Thymus (tissue), 14 donors: ENCODE measurements around the gene FN3KRP. TPM values are rescaled to one million over a fixed set of nuclear protein-coding genes. Genes with fewer than 3 reads are reported as not detected.

Experiments
- DNase-seq, 9 donors: peaks; one replicate each; pipeline ENCODE4 v3.0.0-alpha.2; 2013; ENCODE audit warnings: low spot score in 9 of 9, low read depth in 6 of 9, missing footprints in 1 of 9
- H3K27ac ChIP-seq, 2 donors: one replicate each; pipeline ENCODE4 v1.5.1; 2013; ENCODE audit warnings: control low read depth in 1 of 2, low read depth in 1 of 2, low read length in 1 of 2, mild to moderate bottlenecking in 1 of 2, moderate library complexity in 1 of 2
- H3K27me3 ChIP-seq, 2 donors: one replicate each; pipeline ENCODE4 v1.5.1; 2013; ENCODE audit warnings: low read length in 1 of 2; ENCODE audit not compliant: control insufficient read depth in 2 of 2, insufficient read depth in 1 of 2
- H3K36me3 ChIP-seq, 2 donors: one replicate each; pipeline ENCODE4 v1.5.1; 2013; ENCODE audit warnings: low read length in 1 of 2, mild to moderate bottlenecking in 1 of 2, moderate library complexity in 1 of 2; ENCODE audit not compliant: control insufficient read depth in 2 of 2, insufficient read depth in 2 of 2
- H3K4me1 ChIP-seq, 2 donors: one replicate each; pipeline ENCODE4 v1.5.1; 2013; ENCODE audit warnings: low read length in 2 of 2; ENCODE audit not compliant: control insufficient read depth in 2 of 2, insufficient read depth in 2 of 2
- H3K4me3 ChIP-seq, 2 donors: one replicate each; pipeline ENCODE4 v1.5.1; 2013; ENCODE audit warnings: low read length in 2 of 2, control low read depth in 1 of 2, mild to moderate bottlenecking in 1 of 2
- H3K9me3 ChIP-seq, 2 donors: one replicate each; pipeline ENCODE4 v1.5.1; 2013; ENCODE audit warnings: low read length in 1 of 2, mild to moderate bottlenecking in 1 of 2; ENCODE audit not compliant: control insufficient read depth in 2 of 2, insufficient read depth in 1 of 2
- WGBS: extraction: QIAGEN DNeasy Blood & Tissue Kit; methylation state at CpG from one replicate; pipeline ENCODE4 v1.1.7; 2013; 5-methylcytosine and 5-hydroxymethylcytosine counted together
- long read RNA-seq, 10 donors: transcript quantifications; one replicate each; lab custom pipeline, GENCODE V29; 2026
- polyA plus RNA-seq: library from polyadenylated mRNA; stranded (reverse); fragments of 200-250 nt; gene quantifications from one replicate; pipeline ENCODE4 v1.2.3, GENCODE V29; 2013
- total RNA-seq: library from RNA; stranded (reverse); fragments of 120-200 nt; gene quantifications from one replicate; pipeline ENCODE4 v1.2.4, GENCODE V29; 2013
- donor health status: healthy.

Gene FN3KRP, protein sequence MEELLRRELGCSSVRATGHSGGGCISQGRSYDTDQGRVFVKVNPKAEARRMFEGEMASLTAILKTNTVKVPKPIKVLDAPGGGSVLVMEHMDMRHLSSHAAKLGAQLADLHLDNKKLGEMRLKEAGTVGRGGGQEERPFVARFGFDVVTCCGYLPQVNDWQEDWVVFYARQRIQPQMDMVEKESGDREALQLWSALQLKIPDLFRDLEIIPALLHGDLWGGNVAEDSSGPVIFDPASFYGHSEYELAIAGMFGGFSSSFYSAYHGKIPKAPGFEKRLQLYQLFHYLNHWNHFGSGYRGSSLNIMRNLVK
- total RNA-seq = 12.2 TPM
- polyA plus RNA-seq = 37.6 TPM
- long read RNA-seq, donor 1, partial matches to known transcripts = 0 of 1 reads
- long read RNA-seq, donor 1, other reads (novel, unspliced or antisense) = 0 of 1 reads
- long read RNA-seq, donor 2, transcript FN3KRP-201 (6 exons, 1,849 nt) = major isoform, 21 of 22 reads
- long read RNA-seq, donor 2, partial matches to known transcripts = 0 of 22 reads
- long read RNA-seq, donor 2, other reads (novel, unspliced or antisense) = 0 of 22 reads
- long read RNA-seq, donor 3, transcript FN3KRP-201 (6 exons, 1,849 nt) = major isoform, 5 of 6 reads
- long read RNA-seq, donor 3, partial matches to known transcripts = 0 of 6 reads
- long read RNA-seq, donor 3, other reads (novel, unspliced or antisense) = 0 of 6 reads
- long read RNA-seq, donor 4, partial matches to known transcripts = 0 of 4 reads
- long read RNA-seq, donor 4, other reads (novel, unspliced or antisense) = 0 of 4 reads
- long read RNA-seq, donor 5, transcript FN3KRP-201 (6 exons, 1,849 nt) = major isoform, 26 of 29 reads
- long read RNA-seq, donor 5, partial matches to known transcripts = 0 of 29 reads
- long read RNA-seq, donor 5, other reads (novel, unspliced or antisense) = 0 of 29 reads
- long read RNA-seq, donor 6, transcript FN3KRP-201 (6 exons, 1,849 nt) = major isoform, 11 of 11 reads
- long read RNA-seq, donor 6, partial matches to known transcripts = 0 of 11 reads
- long read RNA-seq, donor 6, other reads (novel, unspliced or antisense) = 0 of 11 reads
- long read RNA-seq, donor 7, transcript FN3KRP-201 (6 exons, 1,849 nt) = major isoform, 8 of 14 reads
- long read RNA-seq, donor 7, partial matches to known transcripts = 6 of 14 reads
- long read RNA-seq, donor 7, other reads (novel, unspliced or antisense) = 0 of 14 reads
- long read RNA-seq, donor 8, partial matches to known transcripts = 0 of 1 reads
- long read RNA-seq, donor 8, other reads (novel, unspliced or antisense) = 0 of 1 reads
- long read RNA-seq, donor 9, transcript FN3KRP-201 (6 exons, 1,849 nt) = major isoform, 7 of 8 reads
- long read RNA-seq, donor 9, partial matches to known transcripts = 0 of 8 reads
- long read RNA-seq, donor 9, other reads (novel, unspliced or antisense) = 0 of 8 reads
- long read RNA-seq, donor 10, transcript FN3KRP-201 (6 exons, 1,849 nt) = major isoform, 7 of 7 reads
- long read RNA-seq, donor 10, partial matches to known transcripts = 0 of 7 reads
- long read RNA-seq, donor 10, other reads (novel, unspliced or antisense) = 0 of 7 reads

DNA sequence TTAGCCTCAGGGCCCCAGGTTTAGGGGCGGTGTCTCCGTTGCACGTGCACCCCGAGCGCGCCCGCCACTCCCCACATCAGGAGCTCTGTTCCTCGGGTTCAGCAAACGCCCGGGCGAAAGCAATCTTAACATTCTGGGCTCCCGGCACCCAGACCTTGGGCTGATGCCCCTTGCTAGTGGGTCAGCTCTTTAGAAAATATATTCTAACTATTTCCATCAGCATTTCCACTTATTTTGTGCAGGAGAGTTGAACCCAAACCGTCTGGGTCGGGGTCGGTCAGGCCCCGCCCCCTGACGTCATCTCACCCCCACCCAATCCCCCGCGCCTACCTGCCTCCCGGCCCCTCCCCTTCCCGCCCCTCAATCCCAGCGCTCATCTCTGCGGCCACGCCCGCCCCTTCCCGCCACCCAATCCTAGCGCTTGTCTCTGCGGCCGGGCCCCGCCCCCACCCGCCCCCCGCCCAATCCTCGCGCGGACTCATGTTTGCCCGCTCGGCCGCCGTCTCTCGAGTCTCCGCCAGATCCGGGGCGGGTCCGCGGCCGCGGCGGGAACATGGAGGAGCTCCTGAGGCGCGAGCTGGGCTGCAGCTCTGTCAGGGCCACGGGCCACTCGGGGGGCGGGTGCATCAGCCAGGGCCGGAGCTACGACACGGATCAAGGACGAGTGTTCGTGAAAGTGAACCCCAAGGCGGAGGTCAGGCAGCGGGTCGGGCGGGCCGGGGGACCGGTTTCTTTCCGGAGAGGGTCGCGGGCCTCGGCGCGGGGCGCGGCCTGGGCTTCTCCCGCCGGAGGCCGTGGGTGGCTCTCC lies at the start of gene FN3KRP:
Gene FN3KRP (plus strand): TSS at position 504 of the 808 bp plus-strand sequence. CDS start 50 bp downstream, at position 554.
- Histone ChIP-seq H3K9me3 (peaks cover 0 to 15% of the 10 kb centered on the region in 2 donors), H3K27me3 (no peaks in the 10 kb centered on the region), H3K27ac (peak within 1 kb of the TSS in 1 of 2 donors; percentile 55), H3K4me3 (peak within 1 kb of the TSS; percentile 69 to 83), H3K4me1 (peaks cover 8 to 17% of the 10 kb centered on the region in 2 donors), H3K36me3 (peaks cover 13 to 23% of the 10 kb centered on the region in 2 donors)
- peak; percentile 73 to 95 (median 90) for DNase-seq
- WGBS = under 1% methylated on average over 75 of the region's 75 CpGs

DNA sequence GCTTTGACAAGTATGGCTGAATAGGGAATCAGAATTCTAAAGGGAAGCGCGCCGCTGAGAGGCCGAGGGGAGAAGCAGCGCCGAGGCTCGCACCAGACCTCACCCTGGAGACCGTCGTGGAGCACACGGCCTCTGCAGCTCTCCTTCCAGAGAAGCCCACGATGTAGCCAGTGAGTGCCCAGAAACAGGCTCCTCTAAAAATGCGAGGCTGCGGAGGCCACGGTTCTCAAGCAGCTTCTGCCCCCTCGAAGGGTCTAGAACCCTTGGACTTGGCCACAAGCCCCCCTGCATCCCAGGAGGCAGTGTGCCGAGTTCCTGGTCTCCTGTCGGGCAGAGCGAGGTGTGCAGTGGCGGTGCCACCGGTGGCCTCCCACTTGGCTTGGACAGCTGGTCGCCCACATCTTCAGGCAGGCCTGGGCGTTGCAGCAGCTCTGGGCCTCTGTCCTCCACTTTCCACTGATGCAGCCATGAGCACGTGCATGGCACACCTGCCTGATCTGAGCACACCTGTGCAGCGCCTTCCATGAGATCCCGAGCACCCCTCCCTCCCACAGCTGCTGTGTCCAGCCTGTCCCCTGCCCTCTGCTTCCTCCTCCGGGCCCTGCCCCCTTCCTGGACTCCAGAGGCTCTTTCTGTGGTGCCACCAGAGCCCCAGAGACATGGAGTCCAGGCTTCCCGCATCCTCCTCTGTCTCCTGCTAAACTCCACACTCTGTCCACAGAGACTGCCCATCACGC lies 49.4 kb upstream of the FN3KRP start:
- H3K36me3 ChIP-seq = no peaks in the 10 kb centered on the region
- peaks cover 1 to 3% of the 10 kb centered on the region in 2 donors for H3K9me3 ChIP-seq
- no peak overlapping the region for H3K4me3 ChIP-seq
- peaks cover 0 to 4% of the 10 kb centered on the region in 2 donors for H3K4me1 ChIP-seq
- WGBS = 95% methylated on average over 28 of the region's 28 CpGs
- H3K27ac ChIP-seq = no peak overlapping the region
- no peak for DNase-seq
- H3K27me3 ChIP-seq = no peaks in the 10 kb centered on the region

DNA sequence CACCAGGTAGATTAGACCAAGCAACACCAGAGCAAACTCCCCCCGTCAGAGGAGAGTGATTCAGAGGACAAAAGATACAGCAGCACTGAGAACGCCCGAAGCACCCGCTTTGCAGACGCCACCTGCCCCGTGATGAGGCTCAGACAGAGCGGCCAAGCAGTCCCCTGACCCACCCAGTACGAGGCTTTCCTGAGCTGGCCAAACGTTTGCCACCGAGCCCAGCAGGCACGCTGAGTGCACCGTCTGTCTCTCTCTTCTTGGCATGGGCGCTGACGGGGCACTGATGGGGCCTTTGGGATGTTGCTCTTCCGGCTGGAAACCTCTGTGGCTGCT lies 48.9 kb upstream of the FN3KRP start:
- no peak overlapping the region for H3K4me3 ChIP-seq
- no peak for DNase-seq
- 97% methylated on average over 15 of the region's 15 CpGs for WGBS
- no peaks in the 10 kb centered on the region for H3K36me3 ChIP-seq
- H3K9me3 ChIP-seq = peaks cover 1 to 3% of the 10 kb centered on the region in 2 donors
- H3K27me3 ChIP-seq = no peaks in the 10 kb centered on the region
- H3K27ac ChIP-seq = no peak overlapping the region
- peaks cover 0 to 4% of the 10 kb centered on the region in 2 donors for H3K4me1 ChIP-seq

DNA sequence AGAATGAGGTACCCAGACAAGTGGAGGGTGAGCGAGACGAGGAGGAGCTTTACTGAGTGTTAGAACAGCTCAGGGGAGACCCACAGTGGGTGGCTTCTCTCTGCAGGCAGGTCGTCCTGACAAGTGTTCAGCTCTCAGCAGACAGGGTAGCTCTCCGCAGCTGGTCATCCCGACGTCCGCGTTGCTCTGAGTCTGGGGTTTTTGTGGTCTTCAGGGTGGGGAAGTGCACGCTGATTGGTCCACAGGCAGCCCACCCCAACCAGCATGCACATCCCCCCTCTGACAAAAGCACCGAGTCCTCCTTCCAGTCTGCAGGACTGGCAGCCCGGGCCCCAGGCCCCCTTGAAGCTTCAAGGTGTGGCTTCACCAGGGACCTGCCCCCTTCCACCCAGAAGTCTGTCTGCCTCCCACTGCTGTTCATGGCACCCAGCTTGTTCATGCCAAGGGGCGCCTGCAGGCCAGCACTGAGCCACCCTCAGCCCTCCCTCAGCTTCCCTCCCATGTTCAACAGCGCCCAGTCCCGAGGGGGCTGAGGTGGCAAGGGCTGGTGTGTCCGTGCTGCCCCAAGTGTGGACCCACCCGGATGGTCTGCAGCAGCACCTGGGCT lies 48.4 kb upstream of the FN3KRP start:
- H3K27me3 ChIP-seq = no peaks in the 10 kb centered on the region
- H3K36me3 ChIP-seq = no peaks in the 10 kb centered on the region
- 76% methylated on average over 16 of the region's 16 CpGs for WGBS
- no peak overlapping the region for H3K4me3 ChIP-seq
- H3K9me3 ChIP-seq = peaks cover 1 to 3% of the 10 kb centered on the region in 2 donors
- no peak for DNase-seq
- H3K4me1 ChIP-seq = peaks cover 0 to 4% of the 10 kb centered on the region in 2 donors
- H3K27ac ChIP-seq = no peak overlapping the region

DNA sequence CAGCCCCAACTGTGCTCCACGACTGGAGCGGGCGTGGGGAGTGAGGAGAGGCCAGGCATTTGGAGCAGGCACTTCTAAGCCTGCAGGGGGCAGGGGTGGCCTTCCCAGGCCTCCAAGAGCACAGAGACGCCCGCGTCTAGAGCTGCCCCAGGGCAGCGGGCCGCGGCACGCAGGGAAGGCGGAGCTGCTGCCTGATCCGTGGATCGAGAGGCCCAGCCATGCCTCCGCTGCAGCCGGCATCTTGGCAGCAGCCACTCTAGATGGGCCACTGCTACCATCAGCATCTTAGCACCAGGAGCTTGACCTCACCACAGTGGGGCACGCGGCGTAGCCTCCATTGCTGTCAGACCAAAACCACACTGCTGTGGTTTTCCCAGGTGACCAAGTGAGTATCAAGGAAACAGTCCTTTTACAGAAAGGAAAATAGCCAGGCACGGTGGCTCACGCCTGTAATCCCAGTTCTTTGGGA lies 47.8 kb upstream of the FN3KRP start:
- Histone ChIP-seq H3K9me3 (peaks cover 1 to 3% of the 10 kb centered on the region in 2 donors), H3K27me3 (no peaks in the 10 kb centered on the region), H3K4me1 (peaks cover 0 to 4% of the 10 kb centered on the region in 2 donors), H3K4me3 (no peak overlapping the region), H3K36me3 (no peaks in the 10 kb centered on the region), H3K27ac (no peak overlapping the region)
- WGBS = 33% methylated on average over 20 of the region's 20 CpGs
- peak in 3 of 9 donors; percentile 20 to 53 (median 24) for DNase-seq

DNA sequence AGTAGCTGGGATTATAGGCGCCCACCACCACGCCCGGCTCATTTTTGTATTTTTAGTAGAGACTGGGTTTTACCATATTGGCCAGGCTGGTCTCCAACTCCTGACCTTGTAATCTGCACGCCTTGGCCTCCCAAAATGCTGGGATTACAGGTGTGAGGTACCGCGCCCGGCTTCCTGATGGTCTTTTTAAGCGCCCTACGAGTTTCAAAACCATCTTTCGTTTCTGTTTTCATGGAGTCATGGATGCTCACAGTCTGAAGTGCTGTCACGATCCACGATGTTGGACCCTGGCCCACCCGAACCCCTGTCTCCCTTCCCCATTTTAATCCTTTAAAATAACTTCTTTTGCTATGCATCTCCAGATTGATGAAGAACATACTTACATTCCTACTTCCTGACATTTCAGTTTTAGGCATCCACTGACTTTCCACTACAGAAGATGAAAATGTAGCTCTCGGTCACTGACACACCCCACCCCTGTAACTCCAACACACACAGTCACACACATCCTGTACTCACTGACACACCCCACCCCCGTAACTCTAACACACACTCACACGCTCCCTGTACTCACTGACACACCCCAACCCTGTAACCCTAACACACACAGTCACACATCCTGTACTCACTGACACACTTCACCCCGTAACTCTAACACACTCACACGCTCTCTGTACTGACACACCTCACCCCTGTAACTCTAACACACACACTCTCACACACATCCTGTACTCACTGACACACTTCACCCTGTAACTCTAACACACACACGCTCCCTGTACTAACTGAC lies 45.6 kb upstream of the FN3KRP start:
- no peak overlapping the region for H3K27ac ChIP-seq
- peaks cover 0 to 4% of the 10 kb centered on the region in 2 donors for H3K4me1 ChIP-seq
- no peak for DNase-seq
- H3K36me3 ChIP-seq = no peaks in the 10 kb centered on the region
- no peaks in the 10 kb centered on the region for H3K27me3 ChIP-seq
- WGBS = 97% methylated on average over 19 of the region's 19 CpGs
- peaks cover under 1 to 1% of the 10 kb centered on the region in 2 donors for H3K9me3 ChIP-seq
- H3K4me3 ChIP-seq = no peak overlapping the region
